H1 (cell line): ENCODE results near the gene TCHP. TPM values are rescaled to one million over a fixed set of nuclear protein-coding genes. Genes with fewer than 3 reads are reported as not detected.

Source experiments
- CTCF ChIA-PET: fragments of 300-600 bp; sonication (Branson Sonifier 250); formaldehyde crosslinking; loops from one replicate; lab custom pipeline; 2021; ENCODE audit not compliant: partially characterized antibody; lab: Charles Lee
- POLR2A ChIA-PET: fragments of 300-600 bp; sonication (Branson Sonifier 250); formaldehyde crosslinking; loops from one replicate; lab custom pipeline; 2021; ENCODE audit warnings: inconsistent platforms; ENCODE audit not compliant: partially characterized antibody; lab: Charles Lee
- DNase-seq, 2 experiments: peaks; one replicate each; pipeline versions ENCODE4 v3.0.0 to v3.0.0-alpha.2; 2010 to 2022; ENCODE audit warnings: low spot score in 2 of 2, low read depth in 1 of 2, mixed read lengths in 1 of 2
- FAIRE-seq: peaks from 2 replicates; lab custom pipeline; 2011; peaks lifted over from hg19 to GRCh38; lab: Jason Lieb, UNC
- H2AFZ ChIP-seq: 2 replicates; pipeline ENCODE4 v1.8.1; 2012; ENCODE audit warnings: low read length, inconsistent platforms
- H2AK5ac ChIP-seq: 2 replicates; pipeline ENCODE4 v1.6.1; 2013; ENCODE audit warnings: low read depth, low read length
- H2BK120ac ChIP-seq: replicated peaks from 2 replicates; pipeline ENCODE3; 2013; ENCODE audit warnings: low read depth, low read length, inconsistent platforms
- H2BK12ac ChIP-seq: 2 replicates; pipeline ENCODE4 v1.6.1; 2013; ENCODE audit warnings: low read depth, low read length
- H2BK15ac ChIP-seq: 2 replicates; pipeline ENCODE4 v1.6.1; 2013; ENCODE audit warnings: low read length
- H2BK20ac ChIP-seq: 2 replicates; pipeline ENCODE4 v1.6.1; 2013; ENCODE audit warnings: low read length
- H2BK5ac ChIP-seq: 2 replicates; pipeline ENCODE4 v1.6.1; 2013; ENCODE audit warnings: low read depth, low read length
- H3K14ac ChIP-seq: 2 replicates; pipeline ENCODE4 v1.6.1; 2013; ENCODE audit warnings: inconsistent platforms; ENCODE audit not compliant: insufficient read length
- H3K18ac ChIP-seq: 2 replicates; pipeline ENCODE4 v1.6.1; 2013; ENCODE audit warnings: low read length; ENCODE audit errors: extremely low read depth
- H3K23ac ChIP-seq: 2 replicates; pipeline ENCODE4 v1.6.1; 2013; ENCODE audit warnings: inconsistent platforms; ENCODE audit not compliant: insufficient read length
- H3K23me2 ChIP-seq: 2 replicates; pipeline ENCODE4 v1.6.1; 2013; ENCODE audit warnings: low read depth, low read length
- H3K27ac ChIP-seq: 2 replicates; pipeline ENCODE4 v1.6.1; 2011; ENCODE audit warnings: low read depth, low read length, inconsistent platforms
- H3K27me3 ChIP-seq, 4 experiments: replicated peaks in 1 of 4; 1 replicate in 1 of 4; 2 replicates in 3 of 4; pipeline versions ENCODE4 v1.6.1 to v1.8.1; 2011 to 2013; ENCODE audit warnings: low read length in 3 of 4, mild to moderate bottlenecking in 3 of 4, inconsistent platforms in 2 of 4, mixed read lengths in 2 of 4, moderate library complexity in 1 of 4; ENCODE audit not compliant: control insufficient read depth in 3 of 4, insufficient read depth in 3 of 4; ENCODE audit errors: extremely low read depth in 1 of 4
- H3K36me3 ChIP-seq, 4 experiments: 2 replicates each; pipeline versions ENCODE4 v1.6.1 to v1.8.1; 2011 to 2013; ENCODE audit warnings: mild to moderate bottlenecking in 4 of 4, low read length in 3 of 4, moderate library complexity in 2 of 4, control low read depth in 1 of 4, inconsistent platforms in 1 of 4; ENCODE audit not compliant: insufficient read depth in 4 of 4, control insufficient read depth in 2 of 4
- H3K4ac ChIP-seq: replicated peaks from 2 replicates; pipeline ENCODE3; 2013; ENCODE audit warnings: low read length, low read depth, mixed read lengths, inconsistent platforms; ENCODE audit not compliant: insufficient read length
- H3K4me1 ChIP-seq, 4 experiments: replicated peaks in 1 of 4; 1 replicate in 1 of 4; 2 replicates in 3 of 4; pipeline versions ENCODE4 v1.6.1 to v1.8.1; 2011 to 2013; ENCODE audit warnings: low read length in 3 of 4, inconsistent platforms in 2 of 4, mixed read lengths in 1 of 4; ENCODE audit not compliant: insufficient read depth in 4 of 4, control insufficient read depth in 3 of 4
- H3K4me2 ChIP-seq, 2 experiments: 2 replicates each; pipeline versions ENCODE4 v1.6.1 to v1.8.1; 2011 to 2013; ENCODE audit warnings: low read depth in 2 of 2, low read length in 2 of 2, control low read depth in 1 of 2, inconsistent platforms in 1 of 2, mild to moderate bottlenecking in 1 of 2; ENCODE audit not compliant: insufficient read depth in 1 of 2
- H3K4me3 ChIP-seq, 4 experiments: fragments of 200-600, 300-600 bp in 1 of 4; sonication (generic), shearing (Covaris generic), sonication (Bioruptor Twin) in 1 of 4; 2 replicates each; pipeline versions ENCODE4 v1.5.1 to v1.8.1; 2011 to 2016; ENCODE audit warnings: low read length in 4 of 4, low read depth in 3 of 4, control low read depth in 2 of 4, inconsistent platforms in 2 of 4, mild to moderate bottlenecking in 2 of 4, mixed read lengths in 1 of 4, moderate library complexity in 1 of 4; ENCODE audit not compliant: insufficient read depth in 2 of 4; ENCODE audit errors: extremely low read depth in 1 of 4
- H3K56ac ChIP-seq: replicated peaks from 2 replicates; pipeline ENCODE3; 2013; ENCODE audit warnings: low read depth, mild to moderate bottlenecking, mixed read lengths, low read length, inconsistent platforms; ENCODE audit not compliant: insufficient read length
- H3K79me1 ChIP-seq: 2 replicates; pipeline ENCODE4 v1.6.1; 2013; ENCODE audit warnings: low read depth, low read length, control low read depth
- H3K79me2 ChIP-seq, 2 experiments: 2 replicates each; pipeline versions ENCODE4 v1.6.1 to v1.8.1; 2012 to 2013; ENCODE audit warnings: low read length in 2 of 2, mild to moderate bottlenecking in 2 of 2, inconsistent platforms in 1 of 2; ENCODE audit not compliant: insufficient read depth in 2 of 2, control insufficient read depth in 1 of 2
- H3K9ac ChIP-seq, 4 experiments: replicated peaks in 1 of 4; 1 replicate in 1 of 4; 2 replicates in 3 of 4; pipeline versions ENCODE4 v1.6.1 to v1.8.1; 2011 to 2013; ENCODE audit warnings: low read depth in 3 of 4, low read length in 3 of 4, control low read depth in 2 of 4, mild to moderate bottlenecking in 2 of 4, moderate library complexity in 2 of 4, inconsistent platforms in 1 of 4; ENCODE audit errors: extremely low read depth in 1 of 4
- H3K9me3 ChIP-seq, 2 experiments: 2 replicates each; pipeline versions ENCODE4 v1.6.1 to v1.8.1; 2012 to 2013; ENCODE audit warnings: mild to moderate bottlenecking in 2 of 2, moderate library complexity in 2 of 2, control low read depth in 1 of 2, inconsistent platforms in 1 of 2, low read depth in 1 of 2, low read length in 1 of 2, mixed read lengths in 1 of 2; ENCODE audit not compliant: insufficient read depth in 2 of 2
- H4K20me1 ChIP-seq, 2 experiments: replicated peaks in 1 of 2; 2 replicates each; pipeline versions ENCODE3 to v1.8.1; 2011 to 2013; ENCODE audit warnings: inconsistent platforms in 2 of 2, low read length in 2 of 2, mild to moderate bottlenecking in 1 of 2; ENCODE audit not compliant: insufficient read depth in 2 of 2, control insufficient read depth in 1 of 2
- H4K5ac ChIP-seq: 2 replicates; pipeline ENCODE4 v1.6.1; 2013; ENCODE audit warnings: low read length, low read depth, mixed read lengths, inconsistent platforms; ENCODE audit not compliant: insufficient read length
- H4K8ac ChIP-seq: 2 replicates; pipeline ENCODE4 v1.8.0; 2013; ENCODE audit warnings: mild to moderate bottlenecking, moderate library complexity, low read length, inconsistent platforms; ENCODE audit not compliant: insufficient read depth; ENCODE audit errors: extremely low read depth
- H4K91ac ChIP-seq: replicated peaks from 2 replicates; pipeline ENCODE3; 2013; ENCODE audit warnings: low read length, mixed read lengths, inconsistent platforms; ENCODE audit not compliant: insufficient read length
- CEBPB ChIP-seq: IDR thresholded peaks from 2 replicates; pipeline ENCODE4 v1.6.1; 2012; ENCODE audit warnings: low read depth, low read length
- CHD2 ChIP-seq: IDR thresholded peaks from 2 replicates; pipeline ENCODE4 v1.6.1; 2012; ENCODE audit warnings: low read length, improper control_type of control experiment
- CTCF ChIP-seq, 3 experiments: IDR thresholded peaks; 1 replicate in 2 of 3; 2 replicates in 1 of 3; pipeline versions ENCODE4 v1.5.1 to v1.6.1; 2011; ENCODE audit warnings: low read length in 3 of 3, mild to moderate bottlenecking in 3 of 3, inconsistent platforms in 2 of 3, low read depth in 1 of 3, moderate library complexity in 1 of 3; ENCODE audit not compliant: insufficient read depth in 1 of 3; ENCODE audit errors: control extremely low read depth in 1 of 3
- FOSL1 ChIP-seq: IDR thresholded peaks from 2 replicates; pipeline ENCODE4 v1.6.1; 2011; ENCODE audit warnings: mild to moderate bottlenecking, low read depth, low read length, moderate library complexity; ENCODE audit not compliant: insufficient read depth
- PHF8 ChIP-seq: fragments of 200-600 bp; sonication (generic); conservative IDR thresholded peaks from 2 replicates; pipeline ENCODE4 v1.7.1; 2012; ENCODE audit warnings: low read depth, mild to moderate bottlenecking, inconsistent platforms, low read length, moderate library complexity
- POLR2A ChIP-seq, 2 experiments: IDR thresholded peaks; 1 replicate in 1 of 2; 2 replicates in 1 of 2; pipeline ENCODE4 v1.6.1; 2011; ENCODE audit warnings: low read depth in 2 of 2, low read length in 2 of 2, mild to moderate bottlenecking in 2 of 2; ENCODE audit errors: control extremely low read depth in 1 of 2
- TAF1 ChIP-seq: IDR thresholded peaks from 2 replicates; pipeline ENCODE4 v1.6.1; 2011; ENCODE audit warnings: mild to moderate bottlenecking, low read depth, low read length
- WGBS, 2 experiments: shearing (Covaris generic) in 1 of 2; methylation state at CpG; one replicate each; pipeline versions ENCODE4 v1.1.6 to v1.1.7; 2013 to 2015; ENCODE audit warnings: low lambda C conversion rate in 2 of 2, mixed read lengths in 2 of 2, inconsistent platforms in 1 of 2, low coverage in 1 of 2, missing lambda C conversion rate in 1 of 2; ENCODE audit not compliant: insufficient replicate concordance in 2 of 2, insufficient coverage in 1 of 2, insufficient read length in 1 of 2; ENCODE audit errors: extremely low coverage in 1 of 2, missing lambda C conversion rate in 1 of 2; 5-methylcytosine and 5-hydroxymethylcytosine counted together
- polyA plus RNA-seq, 7 experiments: library from polyadenylated mRNA; depleted of rRNA in 3 of 7; stranded (reverse) in 5 of 7; unstranded in 2 of 7; fragments of >200 nt in 5 of 7; fragments of 200-250 nt in 2 of 7; gene quantifications; 1 replicate in 5 of 7; 2 replicates in 1 of 7; 4 replicates in 1 of 7; pipeline versions ENCODE4 v1.2.1 to v1.2.3, GENCODE V29; 2011 to 2013; ENCODE audit warnings: missing spikeins in 2 of 7, mixed read lengths in 2 of 7
- total RNA-seq: library from RNA; stranded (reverse); fragmentation: NEBNext Ultra II Directional; extraction: Animal tissue kit (Norgen Biotek cat#: 25700); gene quantifications from 2 replicates; pipeline ENCODE4 v1.2.1, GENCODE V29; 2021

Gene TCHP
- total and polyA plus RNA-seq, 2 of the 8 experiments (the other 6 are each of a cell fraction or from before 2014, with no cell fraction given): 2.8 to 4.5 TPM

DNA sequence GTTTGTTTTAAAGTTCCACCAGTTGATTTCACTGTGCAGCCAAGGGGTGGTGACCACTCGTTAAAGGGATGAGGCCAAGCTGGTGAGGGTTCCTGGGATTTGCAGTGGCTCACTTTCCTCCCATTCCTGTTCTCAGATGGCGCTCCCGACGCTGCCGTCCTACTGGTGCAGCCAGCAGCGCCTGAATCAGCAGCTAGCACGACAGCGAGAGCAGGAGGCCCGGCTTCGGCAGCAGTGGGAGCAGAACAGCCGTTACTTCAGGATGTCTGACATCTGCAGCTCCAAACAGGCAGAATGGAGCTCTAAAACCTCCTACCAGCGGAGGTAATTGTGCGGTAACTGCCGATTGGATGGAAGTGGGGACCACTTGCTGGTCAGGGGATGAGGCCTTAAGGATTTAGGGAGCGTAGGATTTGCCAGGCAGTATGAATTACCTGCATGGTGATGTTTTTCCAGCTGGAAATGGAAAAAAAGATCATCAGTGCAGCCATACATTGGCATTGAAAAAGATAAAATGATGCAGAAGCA is 2.9 kb downstream of the TCHP start:
- no peak overlapping the region for H2BK15ac ChIP-seq
- no peak overlapping the region for H3K18ac ChIP-seq
- no peak overlapping the region for H2AK5ac ChIP-seq
- WGBS, 2 experiments: 69% methylated on average over 15 of the region's 15 CpGs; no CpG with 5 or more reads in 1 of the 2 experiments
- no peaks in the 10 kb centered on the region for H3K79me1 ChIP-seq
- TF ChIP-seq FOSL1 (no peak), PHF8 (no peak), POLR2A (IDR thresholded peaks at IDR 0.05; ENCODE audit: control extremely low read depth in 1 of 2, low read depth in 2 of 2, low read length in 2 of 2) (no peak), CHD2 (no peak), CEBPB (no peak), TAF1 (no peak), CTCF (IDR thresholded peaks at IDR 0.05; ENCODE audit: control extremely low read depth in 1 of 3, insufficient read depth in 1 of 3, low read depth in 1 of 3, low read length in 3 of 3) (no peak)
- no peak overlapping the region for H2BK120ac ChIP-seq
- H3K27me3 ChIP-seq: peaks cover 40 to 85% (median 74%) of the 10 kb centered on the region in 4 experiments
- no peaks in the 10 kb centered on the region for H3K9me3 ChIP-seq
- H3K23me2 ChIP-seq: peaks cover 8% of the 10 kb centered on the region
- no peaks in the 10 kb centered on the region for H3K79me2 ChIP-seq
- no peak overlapping the region for H3K4ac ChIP-seq
- no peak for DNase-seq
- H3K4me2 ChIP-seq: no peak overlapping the region
- no peak overlapping the region for H3K27ac ChIP-seq
- ChIA-PET CTCF (interaction anchor here (1.0 to 5.5 kb wide), 3 partner anchors 8 to 49 kb away, joined by 3 to 39 read pairs (median 4); no protein-coding TSS in a partner anchor), POLR2A (no interaction called here)
- FAIRE-seq: no peak
- H3K23ac ChIP-seq: no peak overlapping the region
- no peak overlapping the region for H2AFZ ChIP-seq
- peaks cover 0 to 6% of the 10 kb centered on the region in 2 experiments for H4K20me1 ChIP-seq
- H2BK12ac ChIP-seq: no peak overlapping the region
- H3K4me1 ChIP-seq: peaks cover 0 to 10% (median 2%) of the 10 kb centered on the region in 4 experiments; a peak in 3 of 7 replicates
- no peak overlapping the region for H4K8ac ChIP-seq
- no peak overlapping the region for H3K9ac ChIP-seq
- no peak overlapping the region for H3K4me3 ChIP-seq
- H2BK5ac ChIP-seq: no peak overlapping the region
- no peak overlapping the region for H4K91ac ChIP-seq
- peaks cover 0 to 6% (median 2%) of the 10 kb centered on the region in 4 experiments; a peak in 2 of 8 replicates for H3K36me3 ChIP-seq
- H4K5ac ChIP-seq: no peak overlapping the region
- no peak overlapping the region for H2BK20ac ChIP-seq
- H3K14ac ChIP-seq: no peak overlapping the region
- H3K56ac ChIP-seq: no peak overlapping the region
